T-helper 2 cell treated with Interferon-gamma antibody and Interleukin-4, amounts not matched to agents 5 μg/mL and 100 μg/mL, for 36 hours (primary cell): Measurements from ENCODE around the gene KCNK1.
"Not testable (repeated sequence)": the region's sequence is repeated elsewhere in the genome, so short reads cannot be mapped to it uniquely, and the experiment has no call there.

Experiments
- DNase-seq: peaks from one replicate; pipeline ENCODE4 v3.0.0; 2021; ENCODE audit warnings: low spot score
- H3K27ac Mint-ChIP-seq: one replicate; pipeline ENCODE4 v1.8.0; 2021; ENCODE audit warnings: mild to moderate bottlenecking, mixed read lengths
- H3K27me3 Mint-ChIP-seq: one replicate; pipeline ENCODE4 v1.8.0; 2021; ENCODE audit warnings: low read depth, mixed read lengths
- H3K36me3 Mint-ChIP-seq: one replicate; pipeline ENCODE4 v1.8.0; 2021; ENCODE audit warnings: low read depth, mixed read lengths
- H3K4me1 Mint-ChIP-seq: one replicate; pipeline ENCODE4 v1.8.0; 2021; ENCODE audit warnings: low read depth, mixed read lengths
- H3K4me3 Mint-ChIP-seq: one replicate; pipeline ENCODE4 v1.8.0; 2022; ENCODE audit warnings: mild to moderate bottlenecking, moderate library complexity, mixed read lengths
- H3K9me3 Mint-ChIP-seq: one replicate; pipeline ENCODE4 v1.8.0; 2021; ENCODE audit warnings: mixed read lengths

Gene KCNK1

GRCh38 chr1:233597489-233597901 is 16.4 kb upstream of the KCNK1 start:
- Mint-ChIP-seq H3K27me3 (peaks cover 9% of the 10 kb centered on the region), H3K4me3 (no peak overlapping the region), H3K9me3 (peaks cover 6% of the 10 kb centered on the region), H3K27ac (peak overlapping the region; percentile 75), H3K36me3 (peaks cover 6% of the 10 kb centered on the region), H3K4me1 (peaks cover 34% of the 10 kb centered on the region)
- DNase-seq: no peak

GRCh38 chr1:233598891-233599541 is 14.9 kb upstream of the KCNK1 start:
- peak overlapping the region; percentile 80 for H3K4me3 Mint-ChIP-seq
- peak overlapping the region; percentile 96 for H3K27ac Mint-ChIP-seq
- DNase-seq: peak; percentile 75
- peaks cover 6% of the 10 kb centered on the region for H3K36me3 Mint-ChIP-seq
- H3K4me1 Mint-ChIP-seq: peaks cover 34% of the 10 kb centered on the region
- H3K9me3 Mint-ChIP-seq: peaks cover 11% of the 10 kb centered on the region
- H3K27me3 Mint-ChIP-seq: peaks cover 3% of the 10 kb centered on the region

- Mint-ChIP-seq H3K36me3 (peaks cover 7% of the 10 kb centered on the region), H3K4me1 (peaks cover 34% of the 10 kb centered on the region), H3K4me3 (peak overlapping the region; percentile 80), H3K27ac (peak overlapping the region; percentile 96), H3K27me3 (peaks cover 4% of the 10 kb centered on the region), H3K9me3 (peaks cover 16% of the 10 kb centered on the region)
- no peak for DNase-seq
Observed at GRCh38 chr1:233599542-233600073, 14.3 kb upstream of the KCNK1 start.

GRCh38 chr1:233600488-233600887 is 13.4 kb upstream of the KCNK1 start:
- Mint-ChIP-seq H3K27ac (peak overlapping the region; percentile 96), H3K4me3 (peak overlapping the region; percentile 80), H3K36me3 (peaks cover 8% of the 10 kb centered on the region), H3K9me3 (peaks cover 17% of the 10 kb centered on the region), H3K4me1 (peaks cover 34% of the 10 kb centered on the region), H3K27me3 (peaks cover 5% of the 10 kb centered on the region)
- DNase-seq: no peak

- Mint-ChIP-seq H3K27ac (no peak overlapping the region), H3K4me3 (no peak overlapping the region), H3K4me1 (peaks cover 33% of the 10 kb centered on the region), H3K36me3 (peaks cover 7% of the 10 kb centered on the region), H3K9me3 (peaks cover 17% of the 10 kb centered on the region), H3K27me3 (peaks cover 7% of the 10 kb centered on the region)
- DNase-seq: no peak
Observed at GRCh38 chr1:233603478-233603877, 10.4 kb upstream of the KCNK1 start.

GRCh38 chr1:233605205-233605604 is 8.7 kb upstream of the KCNK1 start:
- peaks cover 21% of the 10 kb centered on the region for H3K4me1 Mint-ChIP-seq
- no peak overlapping the region for H3K27ac Mint-ChIP-seq

GRCh38 chr1:233606813-233607212 is 7.1 kb upstream of the KCNK1 start:
- peaks cover 27% of the 10 kb centered on the region for H3K27me3 Mint-ChIP-seq

More at GRCh38 chr1:233605205-233605604, 8.7 kb upstream of the KCNK1 start:
- DNase-seq: no peak
- Mint-ChIP-seq H3K9me3 (peaks cover 17% of the 10 kb centered on the region), H3K27me3 (peaks cover 18% of the 10 kb centered on the region), H3K36me3 (peaks cover 7% of the 10 kb centered on the region), H3K4me3 (no peak overlapping the region)

GRCh38 chr1:233607252-233608119 is 6.4 kb upstream of the KCNK1 start:
- Mint-ChIP-seq H3K27ac (no peak overlapping the region), H3K9me3 (peaks cover 12% of the 10 kb centered on the region), H3K4me1 (peaks cover 10% of the 10 kb centered on the region), H3K36me3 (peaks cover 2% of the 10 kb centered on the region), H3K27me3 (peaks cover 33% of the 10 kb centered on the region), H3K4me3 (no peak overlapping the region)
- DNase-seq: no peak

More at GRCh38 chr1:233606813-233607212, 7.1 kb upstream of the KCNK1 start:
- H3K4me3 Mint-ChIP-seq: no peak overlapping the region
- peaks cover 10% of the 10 kb centered on the region for H3K4me1 Mint-ChIP-seq
- DNase-seq: no peak
- H3K27ac Mint-ChIP-seq: no peak overlapping the region
- H3K9me3 Mint-ChIP-seq: peaks cover 12% of the 10 kb centered on the region
- H3K36me3 Mint-ChIP-seq: peaks cover 2% of the 10 kb centered on the region

GRCh38 chr1:233608988-233609387 is 4.9 kb upstream of the KCNK1 start:
- H3K27ac Mint-ChIP-seq: no peak overlapping the region
- H3K4me1 Mint-ChIP-seq: peaks cover 16% of the 10 kb centered on the region
- H3K9me3 Mint-ChIP-seq: peaks cover 6% of the 10 kb centered on the region
- H3K36me3 Mint-ChIP-seq: peaks cover 2% of the 10 kb centered on the region
- peaks cover 42% of the 10 kb centered on the region for H3K27me3 Mint-ChIP-seq
- no peak overlapping the region for H3K4me3 Mint-ChIP-seq
- no peak for DNase-seq

GRCh38 chr1:233609926-233610325 is 4.0 kb upstream of the KCNK1 start:
- Mint-ChIP-seq H3K9me3 (no peaks in the 10 kb centered on the region), H3K27me3 (peaks cover 44% of the 10 kb centered on the region), H3K4me3 (no peak overlapping the region), H3K27ac (no peak overlapping the region), H3K4me1 (peaks cover 16% of the 10 kb centered on the region), H3K36me3 (no peaks in the 10 kb centered on the region)
- DNase-seq: no peak

- no peak overlapping the region for H3K4me3 Mint-ChIP-seq
Observed at GRCh38 chr1:233610628-233611027, 3.3 kb upstream of the KCNK1 start.

GRCh38 chr1:233611363-233611762 is 2.5 kb upstream of the KCNK1 start:
- H3K9me3 Mint-ChIP-seq, H3K4me3 Mint-ChIP-seq, DNase-seq, H3K27ac Mint-ChIP-seq, H3K36me3 Mint-ChIP-seq: not testable (repeated sequence)
- Mint-ChIP-seq H3K4me1 (peaks cover 27% of the 10 kb centered on the region), H3K27me3 (peaks cover 56% of the 10 kb centered on the region)

More at GRCh38 chr1:233610628-233611027, 3.3 kb upstream of the KCNK1 start:
- H3K9me3 Mint-ChIP-seq: no peaks in the 10 kb centered on the region
- H3K4me1 Mint-ChIP-seq: peaks cover 22% of the 10 kb centered on the region
- H3K27ac Mint-ChIP-seq: no peak overlapping the region
- H3K36me3 Mint-ChIP-seq: no peaks in the 10 kb centered on the region
- peaks cover 50% of the 10 kb centered on the region for H3K27me3 Mint-ChIP-seq
- DNase-seq: no peak

GRCh38 chr1:233614173-233614742 is 352 bp downstream of the KCNK1 start:
- H3K9me3 Mint-ChIP-seq: no peaks in the 10 kb centered on the region
- peak overlapping the region; percentile 66 for H3K27ac Mint-ChIP-seq
- H3K4me3 Mint-ChIP-seq: peak overlapping the region; percentile 85
- peaks cover 12% of the 10 kb centered on the region for H3K36me3 Mint-ChIP-seq
- peaks cover 62% of the 10 kb centered on the region for H3K27me3 Mint-ChIP-seq
- peaks cover 20% of the 10 kb centered on the region for H3K4me1 Mint-ChIP-seq
- DNase-seq: no peak
